Measurements from ENCODE around the gene TIAM1.

GRCh38 chr21:31363720-31364119 lies 19.7 kb upstream of the TIAM1 start:
- no peak for TF ChIP-seq ASH2L (IDR thresholded peaks at IDR 0.05; ENCODE audit: low read length)
- TF ChIP-seq POU5F1 (IDR thresholded peaks at IDR 0.05; ENCODE audit: low read depth, low read length): no peak
- TF ChIP-seq SP1 (IDR thresholded peaks at IDR 0.05; ENCODE audit: low read depth, low read length): no peak
- no peak for TF ChIP-seq RAD21 (IDR thresholded peaks at IDR 0.05 in 1 of 2, conservative IDR thresholded peaks at IDR 0.05 in 1 of 2; ENCODE audit: low read depth in 2 of 2, low read length in 2 of 2)
- no peak for TF ChIP-seq CTCF (IDR thresholded peaks at IDR 0.05; ENCODE audit: control extremely low read depth in 1 of 3, insufficient read depth in 1 of 3, low read depth in 1 of 3, low read length in 3 of 3)
- TF ChIP-seq SIN3A (conservative IDR thresholded peaks at IDR 0.05 in 1 of 2, IDR thresholded peaks at IDR 0.05 in 1 of 2; ENCODE audit: low read depth in 1 of 2, low read length in 2 of 2): no peak
- no peak for TF ChIP-seq MAX (IDR thresholded peaks at IDR 0.05)
- no peak for TF ChIP-seq CHD7 (IDR thresholded peaks at IDR 0.05; ENCODE audit: insufficient replicate concordance, low read length)
- no peak for TF ChIP-seq GABPA (IDR thresholded peaks at IDR 0.05; ENCODE audit: borderline replicate concordance, insufficient read depth, low read length)
- TF ChIP-seq POLR2A (IDR thresholded peaks at IDR 0.05; ENCODE audit: control extremely low read depth in 1 of 2, low read depth in 2 of 2, low read length in 2 of 2): no peak
